ELR (cell line): ENCODE data around the gene DIRAS2.

Source experiments
- DNase-seq: peaks from one replicate; pipeline ENCODE4 v3.0.0-alpha.2; 2015; ENCODE audit warnings: low read depth

Gene DIRAS2

GRCh38 chr9:90612957-90613356 lies 29.7 kb downstream of the DIRAS2 start:
- DNase-seq: no peak

- DNase-seq: no peak
Measured at GRCh38 chr9:90611568-90611967, 31.1 kb downstream of the DIRAS2 start.

- no peak for DNase-seq
Measured at GRCh38 chr9:90611121-90611520, 31.5 kb downstream of the DIRAS2 start.

GRCh38 chr9:90607701-90608516 lies 34.7 kb downstream of the DIRAS2 start:
- no peak for DNase-seq

- DNase-seq: no peak
Measured at GRCh38 chr9:90600029-90600428, 42.6 kb downstream of the DIRAS2 start.

GRCh38 chr9:90598191-90598590 lies 44.4 kb downstream of the DIRAS2 start:
- DNase-seq: no peak

GRCh38 chr9:90593646-90594045 lies 49.0 kb downstream of the DIRAS2 start:
- DNase-seq: no peak

- no peak for DNase-seq
Measured at GRCh38 chr9:90580576-90580975, 62.0 kb downstream of the DIRAS2 start.

- DNase-seq: no peak
Measured at GRCh38 chr9:90579181-90579580, 63.4 kb downstream of the DIRAS2 start.

- DNase-seq: no peak
Measured at GRCh38 chr9:90578126-90578815, 64.4 kb downstream of the DIRAS2 start.

- no peak for DNase-seq
Measured at GRCh38 chr9:90569511-90569910, 73.1 kb downstream of the DIRAS2 start.

GRCh38 chr9:90568667-90569066 lies 74.0 kb downstream of the DIRAS2 start:
- DNase-seq: no peak

GRCh38 chr9:90562229-90562628 lies 80.4 kb downstream of the DIRAS2 start:
- DNase-seq: no peak
